ENCODE data around the gene TRIM51G.
"Not testable (repeated sequence)": the region's sequence is repeated elsewhere in the genome, so short reads cannot be mapped to it uniquely, and the experiment has no call there.

Gene TRIM51G

GRCh38 chr11:48983785-48984184 is at the start of gene TRIM51G:
TRIM51G (minus strand) TSS chr11:48983885; CDS start chr11:48981695, 2,190 bp downstream.
- DNase-seq (ENCODE audit: low spot score); FAIRE-seq: not testable (repeated sequence)

- not testable (repeated sequence) for DNase-seq (ENCODE audit: low spot score); FAIRE-seq
These were observed 44.8 kb upstream of the TRIM51G start, which contains the start of gene TRIM49B for GRCh38 chr11:49028523-49028922. TRIM49B (plus strand) TSS chr11:49028823; CDS start chr11:49031600, 2,777 bp downstream.

- not testable (repeated sequence) for FAIRE-seq; DNase-seq (ENCODE audit: low spot score)
These were observed 15.1 kb downstream of the TRIM51G start for GRCh38 chr11:48968592-48968991.

GRCh38 chr11:48955315-48956049 is 28.2 kb downstream of the TRIM51G start:
- not testable (repeated sequence) for DNase-seq (ENCODE audit: low spot score); FAIRE-seq

- DNase-seq (ENCODE audit: low spot score); FAIRE-seq: not testable (repeated sequence)
These were observed 37.9 kb downstream of the TRIM51G start for GRCh38 chr11:48945796-48946195.

Measured in RCC 7860 (cell line).